Esophagus mucosa (tissue), 1 donor: ENCODE data around the gene PDGFB. TPM values are rescaled to one million over a fixed set of nuclear protein-coding genes. Genes with fewer than 3 reads are reported as not detected.

Source experiments
- ATAC-seq: fragments of 200-7000 bp; cut with Tn5 transposase; one replicate; pipeline ENCODE4 v1.9.1; 2020
- total RNA-seq: library from RNA; stranded (reverse); gene quantifications from one replicate; pipeline ENCODE4 v1.2.4, GENCODE V29; 2023
- donor health status: DM: yes; HTN: yes; CAD: no.

PDGFB gene
- total RNA-seq, 1 donor from 2014 or later, result 0.96 TPM

DNA sequence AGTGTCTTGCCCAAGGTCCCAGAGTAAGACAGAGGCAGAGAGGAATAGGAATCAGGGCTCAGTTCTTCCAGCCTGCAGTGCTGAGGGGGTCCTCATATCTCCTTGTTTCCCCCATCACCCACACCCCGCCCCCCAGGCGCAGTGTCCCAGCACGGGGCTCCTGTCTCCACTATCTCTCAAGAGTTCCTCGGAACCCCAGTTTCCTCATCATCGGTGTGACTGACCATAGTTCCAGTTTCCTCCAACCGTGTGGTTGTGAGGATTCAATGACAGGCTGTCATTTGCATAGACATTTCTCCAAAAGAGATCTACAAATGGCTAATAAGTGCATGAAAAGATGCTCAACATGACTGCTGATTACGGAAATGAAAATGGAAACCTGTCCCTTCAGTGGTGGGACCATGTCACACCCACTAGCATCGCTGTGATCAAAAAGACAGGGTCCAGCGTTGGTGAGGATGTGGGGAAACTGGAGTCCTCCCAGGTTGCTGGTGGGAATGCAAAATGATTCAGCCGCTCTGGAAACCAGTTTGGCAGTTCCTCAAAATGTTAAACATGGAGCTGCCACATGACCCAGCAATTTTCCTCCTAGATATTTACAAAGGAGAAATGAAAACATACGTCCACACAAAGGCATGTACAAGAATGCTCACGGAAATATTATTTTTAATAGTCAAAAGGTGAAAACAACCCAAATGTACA lies 31.8 kb upstream of the PDGFB start:
- ATAC-seq, result no peak

DNA sequence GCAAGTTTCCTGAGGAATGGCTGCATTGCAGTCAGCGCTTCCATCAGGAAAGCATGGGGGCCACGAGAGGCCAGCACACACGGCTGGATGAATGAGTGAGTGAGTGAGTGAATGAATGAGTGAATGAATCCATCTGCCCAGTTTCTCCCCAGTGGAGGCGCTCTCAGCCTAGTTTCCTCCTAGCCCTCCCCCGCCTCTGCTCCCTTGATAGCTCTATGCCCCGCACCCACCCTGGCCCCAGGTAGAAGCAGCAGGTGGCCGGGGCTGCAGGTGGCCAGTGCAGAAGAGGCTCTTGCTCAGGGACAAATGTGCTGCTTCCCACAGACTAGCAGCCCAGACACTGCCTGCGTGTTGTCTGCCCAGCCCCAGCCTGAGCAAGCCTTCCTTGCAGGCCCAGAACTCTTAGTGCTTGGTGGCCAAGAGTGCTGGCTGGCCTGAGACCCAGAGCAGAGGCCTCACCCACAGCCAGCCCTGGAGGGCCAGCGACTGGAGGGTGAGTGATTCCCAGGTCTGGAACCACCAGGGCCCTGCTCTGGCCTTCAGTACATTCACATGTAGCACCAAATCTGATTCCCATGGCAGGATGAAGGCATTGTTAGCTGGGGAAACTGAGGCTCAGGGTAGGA lies 31.1 kb upstream of the PDGFB start:
- ATAC-seq, result no peak

GRCh38 chr22:39273950-39274887 lies 29.4 kb upstream of the PDGFB start:
- ATAC-seq, result no peak

- no peak for ATAC-seq
Observed at GRCh38 chr22:39270792-39271191, 26.0 kb upstream of the PDGFB start.

- ATAC-seq, result no peak
Observed at GRCh38 chr22:39270280-39270679, 25.5 kb upstream of the PDGFB start.

GRCh38 chr22:39269095-39269790 lies 24.5 kb upstream of the PDGFB start:
- ATAC-seq, result no peak

DNA sequence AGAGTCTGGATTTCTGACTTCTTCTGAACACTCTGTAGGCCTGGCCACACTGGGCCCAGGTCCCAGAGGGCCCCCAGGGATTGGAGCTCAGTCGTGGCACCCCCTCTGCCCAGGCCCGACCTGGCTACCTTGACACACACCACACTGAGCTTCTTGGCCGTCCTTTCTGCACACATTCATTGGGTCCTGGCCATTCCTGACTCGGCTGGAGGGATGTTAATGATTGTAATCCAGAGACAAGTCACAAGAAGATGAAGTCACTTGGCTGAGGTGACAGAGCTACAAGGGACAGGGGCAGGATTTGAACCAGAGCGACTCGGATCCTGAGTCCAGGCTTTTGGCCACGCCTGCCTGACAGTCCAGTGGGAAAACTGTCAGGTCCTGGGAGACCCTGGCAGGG lies 23.9 kb upstream of the PDGFB start:
- ATAC-seq, result no peak

DNA sequence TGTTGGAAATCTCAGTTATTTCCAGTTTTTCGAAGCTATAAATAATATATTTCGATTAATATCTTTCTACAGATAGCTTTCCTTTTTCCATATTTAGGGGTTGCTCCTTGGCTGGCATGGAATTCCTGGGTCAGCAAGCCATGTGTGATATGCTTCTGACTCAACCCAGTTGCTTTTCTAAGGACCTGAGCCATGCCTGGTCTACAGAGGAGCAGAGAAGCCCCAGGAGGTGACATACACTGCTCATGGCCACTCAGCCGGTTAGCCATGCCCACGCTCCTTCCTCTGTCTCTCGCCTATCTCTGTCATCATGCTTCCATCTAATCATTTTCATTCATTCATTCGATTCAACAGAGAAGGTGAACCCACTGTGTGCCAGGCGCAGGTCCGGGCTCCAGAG lies 23.2 kb upstream of the PDGFB start:
- no peak for ATAC-seq

GRCh38 chr22:39266398-39267030 lies 21.7 kb upstream of the PDGFB start:
- ATAC-seq, result peak; percentile 32

DNA sequence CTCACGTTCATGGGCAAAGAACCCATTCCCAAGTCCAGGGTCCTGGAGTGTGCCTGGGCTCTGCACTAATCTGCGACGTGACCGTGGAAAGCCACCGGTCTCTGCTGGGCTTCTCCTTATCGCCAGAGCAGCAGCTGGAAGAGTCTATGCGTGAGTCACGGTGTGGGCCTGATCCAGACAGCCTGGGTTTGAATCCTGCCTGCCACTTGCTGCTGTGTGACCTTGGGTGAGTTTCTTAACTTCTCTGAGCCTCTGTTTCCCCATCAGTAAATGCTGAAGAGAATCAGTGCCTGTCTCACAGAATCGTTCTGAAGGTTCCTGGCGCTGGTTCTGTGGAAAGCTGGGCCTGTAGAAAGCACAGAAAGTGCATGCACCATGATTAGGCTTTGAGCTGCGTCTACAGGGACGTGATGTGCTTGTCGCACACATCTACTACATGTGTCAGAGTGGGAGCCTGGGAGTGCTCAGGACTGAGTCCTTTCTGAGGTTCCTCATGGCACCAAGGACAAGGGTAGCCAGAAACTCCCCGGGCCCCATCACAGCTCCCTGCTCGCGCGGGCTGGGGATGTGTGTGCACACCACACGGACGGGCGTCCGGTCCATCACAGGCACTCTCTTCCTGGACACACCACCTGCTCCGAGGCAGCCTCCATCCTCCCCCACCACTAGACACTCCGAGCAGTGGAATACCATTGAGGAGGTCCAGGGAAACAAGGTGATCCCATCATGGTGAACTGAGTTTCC lies 20.5 kb upstream of the PDGFB start:
- no peak for ATAC-seq

- peak; percentile 8 for ATAC-seq
Observed at GRCh38 chr22:39264349-39265038, 19.7 kb upstream of the PDGFB start.

- ATAC-seq, result no peak
Observed at GRCh38 chr22:39263626-39264348, 19.0 kb upstream of the PDGFB start.

DNA sequence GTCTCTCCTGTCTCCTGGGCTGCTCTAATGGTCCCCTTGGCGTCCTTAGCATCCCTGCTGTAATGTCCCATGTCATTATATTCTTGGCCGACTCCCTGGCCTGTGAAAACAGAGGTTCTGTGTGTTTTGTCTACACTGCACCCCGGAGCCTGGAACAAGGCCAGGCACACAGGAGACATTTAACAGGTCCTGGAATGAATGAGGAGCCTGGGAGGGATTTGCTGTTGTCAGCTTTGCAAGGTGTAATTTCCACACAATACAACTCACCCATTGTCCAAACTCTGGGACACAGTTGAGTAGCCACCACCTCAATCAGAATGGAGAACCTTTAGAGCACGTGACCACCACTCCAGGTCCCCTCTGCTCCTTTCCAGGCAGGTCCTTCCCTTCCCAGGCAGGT lies 14.9 kb upstream of the PDGFB start:
- no peak for ATAC-seq

- no peak for ATAC-seq
Observed at GRCh38 chr22:39257901-39258475, 13.2 kb upstream of the PDGFB start.

GRCh38 chr22:39256979-39257378 lies 12.2 kb upstream of the PDGFB start:
- ATAC-seq, result no peak

DNA sequence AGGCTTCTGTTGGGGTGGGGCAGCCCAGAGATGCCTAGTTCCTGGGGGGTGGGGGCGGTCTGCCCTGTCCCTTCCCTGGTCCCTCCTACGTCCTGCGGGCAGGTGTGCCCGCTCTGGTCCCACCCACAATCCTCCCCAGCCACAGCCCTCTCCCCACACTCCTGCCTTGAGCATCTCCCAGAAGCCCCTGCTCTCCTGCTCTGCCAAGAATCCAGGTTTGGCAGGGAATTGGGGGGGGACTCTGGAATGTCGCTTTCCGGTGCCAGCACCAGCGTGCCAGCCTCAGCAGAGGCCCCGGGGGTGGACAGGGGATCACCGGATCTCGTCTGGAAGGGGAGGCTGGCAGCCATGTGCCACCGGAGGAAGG lies 11.4 kb upstream of the PDGFB start:
- no peak for ATAC-seq

- ATAC-seq, result no peak
Observed at GRCh38 chr22:39255449-39256185, 10.8 kb upstream of the PDGFB start.

GRCh38 chr22:39254789-39255298 lies 10.1 kb upstream of the PDGFB start:
- no peak for ATAC-seq

GRCh38 chr22:39254122-39254521 lies 9.3 kb upstream of the PDGFB start:
- no peak for ATAC-seq
